Neuronal stem cell (in vitro differentiated cells): ENCODE results near the gene SYDE1. TPM values are rescaled to one million over a fixed set of nuclear protein-coding genes. Genes with fewer than 3 reads are reported as not detected.

ENCODE experiments used
- DNase-seq: peaks from one replicate; pipeline ENCODE4 v3.0.0-alpha.2; 2013; ENCODE audit warnings: low spot score
- H2AFZ ChIP-seq: one replicate; pipeline ENCODE4 v1.6.1; 2013; ENCODE audit warnings: mild to moderate bottlenecking, low read length, inconsistent platforms
- H2AK5ac ChIP-seq: 2 replicates; pipeline ENCODE4 v1.6.1; 2013; ENCODE audit warnings: low read depth, mild to moderate bottlenecking, inconsistent platforms, low read length, moderate library complexity, mixed read lengths
- H2BK120ac ChIP-seq: 2 replicates; pipeline ENCODE4 v1.6.1; 2013; ENCODE audit warnings: low read depth, mild to moderate bottlenecking, inconsistent platforms, low read length, moderate library complexity, mixed read lengths
- H2BK12ac ChIP-seq: one replicate; pipeline ENCODE4 v1.6.1; 2013; ENCODE audit warnings: low read length, inconsistent platforms
- H2BK15ac ChIP-seq: 2 replicates; pipeline ENCODE4 v1.6.1; 2013; ENCODE audit warnings: mild to moderate bottlenecking, low read length, inconsistent platforms, mixed read lengths
- H2BK5ac ChIP-seq: one replicate; pipeline ENCODE4 v1.6.1; 2013; ENCODE audit warnings: inconsistent platforms, mild to moderate bottlenecking, low read length, moderate library complexity
- H3K14ac ChIP-seq: one replicate; pipeline ENCODE4 v1.6.1; 2013; ENCODE audit warnings: low read length, inconsistent platforms
- H3K18ac ChIP-seq: 2 replicates; pipeline ENCODE4 v1.6.1; 2013; ENCODE audit warnings: low read length, inconsistent platforms
- H3K23ac ChIP-seq: 2 replicates; pipeline ENCODE4 v1.6.1; 2013; ENCODE audit warnings: low read depth, mild to moderate bottlenecking, mixed read lengths, low read length, inconsistent platforms; ENCODE audit not compliant: poor library complexity
- H3K27ac ChIP-seq: replicated peaks from 3 replicates; pipeline ENCODE4 v1.5.1; 2013; ENCODE audit warnings: low read length, inconsistent platforms
- H3K27me3 ChIP-seq, 3 experiments: 2 replicates each; pipeline ENCODE4 v1.6.1; 2013; ENCODE audit warnings: low read length in 3 of 3, mild to moderate bottlenecking in 2 of 3, inconsistent platforms in 1 of 3, low read depth in 1 of 3, mixed read lengths in 1 of 3, moderate library complexity in 1 of 3; ENCODE audit not compliant: control insufficient read depth in 3 of 3, insufficient read depth in 3 of 3
- H3K36me3 ChIP-seq, 2 donors: replicated peaks in 1 of 2; 2 replicates each; pipeline ENCODE4 v1.6.1; 2013; ENCODE audit warnings: low read length in 2 of 2; ENCODE audit not compliant: control insufficient read depth in 2 of 2, insufficient read depth in 2 of 2
- H3K4ac ChIP-seq: 2 replicates; pipeline ENCODE4 v1.6.1; 2013; ENCODE audit warnings: inconsistent platforms, mild to moderate bottlenecking, low read length, moderate library complexity
- H3K4me1 ChIP-seq, 2 donors: 1 replicate in 1 of 2; 2 replicates in 1 of 2; pipeline ENCODE4 v1.6.1; 2013; ENCODE audit warnings: low read length in 2 of 2, low read depth in 1 of 2; ENCODE audit not compliant: control insufficient read depth in 2 of 2, insufficient read depth in 1 of 2
- H3K4me2 ChIP-seq: one replicate; pipeline ENCODE4 v1.6.1; 2013; ENCODE audit warnings: mild to moderate bottlenecking, low read length, inconsistent platforms; ENCODE audit not compliant: insufficient read depth, poor library complexity, severe bottlenecking
- H3K4me3 ChIP-seq, 2 donors: 2 replicates each; pipeline ENCODE4 v1.5.1; 2013; ENCODE audit warnings: low read length in 2 of 2, mild to moderate bottlenecking in 2 of 2, inconsistent platforms in 1 of 2, moderate library complexity in 1 of 2
- H3K79me1 ChIP-seq: one replicate; pipeline ENCODE4 v1.6.1; 2013; ENCODE audit warnings: low read depth, mild to moderate bottlenecking, inconsistent platforms, low read length, moderate library complexity
- H3K9ac ChIP-seq: one replicate; pipeline ENCODE4 v1.6.1; 2013; ENCODE audit warnings: mild to moderate bottlenecking, low read depth, low read length, inconsistent platforms; ENCODE audit not compliant: poor library complexity
- H3K9me3 ChIP-seq, 2 donors: replicated peaks in 1 of 2; 2 replicates each; pipeline versions ENCODE3 to v1.6.1; 2013; ENCODE audit warnings: low read length in 2 of 2, mild to moderate bottlenecking in 2 of 2, inconsistent platforms in 1 of 2, low read depth in 1 of 2, mixed read lengths in 1 of 2, moderate library complexity in 1 of 2; ENCODE audit not compliant: control insufficient read depth in 2 of 2, insufficient read depth in 1 of 2
- H4K8ac ChIP-seq: one replicate; pipeline ENCODE4 v1.6.1; 2013; ENCODE audit warnings: low read depth, mild to moderate bottlenecking, inconsistent platforms, low read length, moderate library complexity
- H4K91ac ChIP-seq: one replicate; pipeline ENCODE4 v1.6.1; 2013; ENCODE audit warnings: low read length, low read depth, mild to moderate bottlenecking, inconsistent platforms; ENCODE audit not compliant: poor library complexity
- WGBS, 2 donors: extraction: QIAGEN DNeasy Blood & Tissue Kit; methylation state at CpG; one replicate each; pipeline ENCODE4 v1.1.7; 2013; ENCODE audit warnings: missing lambda C conversion rate in 2 of 2, mixed read lengths in 1 of 2; ENCODE audit not compliant: insufficient read length in 2 of 2, insufficient replicate concordance in 1 of 2; ENCODE audit errors: extremely low coverage in 2 of 2; 5-methylcytosine and 5-hydroxymethylcytosine counted together
- small RNA-seq: library from polyadenylated mRNA; stranded (forward); fragments of <200 nt; extraction: miRNeasy Mini kit (QIAGEN cat#:217004); gene quantifications from one replicate; pipeline ENCODE3, GENCODE V24; 2013; ENCODE audit not compliant: insufficient read depth

SYDE1 gene

GRCh38 chr19:15161028-15161984 is 54.1 kb downstream of the SYDE1 start:
- no CpG with 5 or more reads among the region's 42 CpGs for WGBS, 2 donors
- no peak overlapping the region for H3K23ac ChIP-seq
- no peak overlapping the region for H2BK5ac ChIP-seq
- no peak overlapping the region for H2BK12ac ChIP-seq
- H4K91ac ChIP-seq: no peak overlapping the region
- no peak overlapping the region for H4K8ac ChIP-seq
- H2BK120ac ChIP-seq: no peak overlapping the region
- DNase-seq: no peak
- no peak overlapping the region for H2AFZ ChIP-seq
- H2BK15ac ChIP-seq: no peak overlapping the region
- H3K4me1 ChIP-seq: no peaks in the 10 kb centered on the region
- H3K9ac ChIP-seq: no peak overlapping the region
- H3K79me1 ChIP-seq: no peaks in the 10 kb centered on the region
- H3K14ac ChIP-seq: no peak overlapping the region
- peaks cover 53 to 69% of the 10 kb centered on the region in 2 donors for H3K36me3 ChIP-seq
- H3K18ac ChIP-seq: no peak overlapping the region
- peaks cover 3 to 36% of the 10 kb centered on the region in 2 donors for H3K9me3 ChIP-seq
- H3K4me2 ChIP-seq: no peak overlapping the region
- H2AK5ac ChIP-seq: no peak overlapping the region
- no peak overlapping the region for H3K4me3 ChIP-seq
- H3K4ac ChIP-seq: no peak overlapping the region
- H3K27me3 ChIP-seq: no peaks in the 10 kb centered on the region
- no peak overlapping the region for H3K27ac ChIP-seq

Small RNAs within 50 kb of the gene (small RNA-seq; reads per million reads assigned to genes)
- gene RNU6-782P: not detected
